T-helper 1 cell (primary cell): Measurements from ENCODE around the gene YJEFN3.

ENCODE experiments used
- DNase-seq, 5 donors: peaks; one replicate each; pipeline ENCODE4 v3.0.0-alpha.2; 2012 to 2020

The YJEFN3 gene

GRCh38 chr19:19524053-19524452 is 4.7 kb upstream of the YJEFN3 start:
- no peak for DNase-seq

DNA sequence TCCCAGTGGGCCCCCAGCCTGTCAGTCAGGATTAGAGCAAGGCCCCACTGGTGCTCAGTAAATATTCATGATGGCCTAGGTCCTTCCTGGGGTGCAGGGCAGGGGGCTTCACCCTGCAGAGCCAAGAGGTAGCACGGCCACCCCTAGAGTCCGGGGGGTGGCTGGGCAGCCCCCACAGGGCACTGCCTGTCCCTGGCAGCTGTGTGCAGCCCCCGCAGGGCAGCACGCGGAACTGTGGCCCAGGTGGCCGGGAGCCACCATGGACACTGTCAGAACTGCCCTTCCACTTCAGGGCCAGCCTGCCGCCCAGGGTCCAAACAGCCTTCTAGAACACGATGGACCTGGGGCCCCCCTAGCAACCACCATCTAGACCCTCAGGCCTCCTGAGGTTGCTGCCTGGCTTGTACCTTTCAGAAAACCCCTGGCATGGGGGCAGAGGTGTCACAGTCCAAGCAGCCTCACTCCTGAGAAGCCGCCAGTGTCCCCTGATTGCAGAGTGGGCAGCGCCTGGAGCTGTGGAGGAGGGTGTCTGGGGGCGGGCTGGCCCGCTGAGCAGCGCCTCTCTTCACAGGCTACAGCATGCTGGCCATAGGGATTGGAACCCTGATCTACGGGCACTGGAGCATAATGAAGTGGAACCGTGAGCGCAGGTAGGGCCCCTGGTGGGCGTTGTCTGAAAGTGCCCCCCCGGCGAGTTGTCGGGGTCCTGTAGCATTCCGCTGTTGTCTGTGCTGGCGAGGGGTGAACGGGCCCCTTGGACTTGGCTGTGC is 2.9 kb upstream of the YJEFN3 start:
- no peak for DNase-seq

GRCh38 chr19:19526581-19527370 is 1.9 kb upstream of the YJEFN3 start:
- DNase-seq: no peak

- DNase-seq: no peak
Measured at GRCh38 chr19:19527371-19527656, 1.4 kb upstream of the YJEFN3 start.

DNA sequence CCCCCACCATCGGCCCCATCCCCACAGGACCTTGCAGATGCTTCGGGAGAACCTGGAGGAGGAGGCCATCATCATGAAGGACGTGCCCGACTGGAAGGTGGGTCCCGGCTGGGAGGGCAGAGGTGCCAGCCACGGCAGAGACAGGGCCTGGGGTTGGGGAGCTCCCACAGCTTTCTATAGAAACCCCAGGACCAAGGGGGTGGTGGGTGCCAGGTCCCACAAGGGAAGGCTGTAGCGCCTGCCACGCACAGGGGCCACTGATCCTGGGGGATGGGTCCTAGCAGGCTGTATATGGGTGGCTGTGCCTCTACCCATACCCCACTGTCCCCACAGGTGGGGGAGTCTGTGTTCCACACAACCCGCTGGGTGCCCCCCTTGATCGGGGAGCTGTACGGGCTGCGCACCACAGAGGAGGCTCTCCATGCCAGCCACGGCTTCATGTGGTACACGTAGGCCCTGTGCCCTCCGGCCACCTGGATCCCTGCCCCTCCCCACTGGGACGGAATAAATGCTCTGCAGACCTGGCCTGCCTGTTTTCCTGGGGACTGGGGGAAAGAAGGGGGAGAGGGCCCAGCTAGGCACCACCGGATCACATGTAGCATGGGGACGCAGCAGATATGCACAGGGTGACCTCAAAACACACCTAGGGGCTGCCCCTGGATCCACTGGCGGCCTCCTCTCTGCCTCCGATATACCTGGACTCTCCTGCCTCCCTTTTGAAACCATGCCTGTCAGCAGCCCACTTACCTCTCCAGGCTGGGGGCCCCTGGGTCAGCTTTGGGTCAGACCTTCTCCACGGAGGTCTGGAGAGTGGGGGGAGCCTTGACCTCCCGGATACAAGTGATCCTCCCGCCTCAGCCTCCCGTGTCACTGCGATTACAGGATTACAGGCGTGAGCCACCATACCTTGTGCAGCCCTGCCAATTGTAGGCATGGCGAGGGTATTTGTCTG is 761 bp upstream of the YJEFN3 start:
- DNase-seq: no peak

DNA sequence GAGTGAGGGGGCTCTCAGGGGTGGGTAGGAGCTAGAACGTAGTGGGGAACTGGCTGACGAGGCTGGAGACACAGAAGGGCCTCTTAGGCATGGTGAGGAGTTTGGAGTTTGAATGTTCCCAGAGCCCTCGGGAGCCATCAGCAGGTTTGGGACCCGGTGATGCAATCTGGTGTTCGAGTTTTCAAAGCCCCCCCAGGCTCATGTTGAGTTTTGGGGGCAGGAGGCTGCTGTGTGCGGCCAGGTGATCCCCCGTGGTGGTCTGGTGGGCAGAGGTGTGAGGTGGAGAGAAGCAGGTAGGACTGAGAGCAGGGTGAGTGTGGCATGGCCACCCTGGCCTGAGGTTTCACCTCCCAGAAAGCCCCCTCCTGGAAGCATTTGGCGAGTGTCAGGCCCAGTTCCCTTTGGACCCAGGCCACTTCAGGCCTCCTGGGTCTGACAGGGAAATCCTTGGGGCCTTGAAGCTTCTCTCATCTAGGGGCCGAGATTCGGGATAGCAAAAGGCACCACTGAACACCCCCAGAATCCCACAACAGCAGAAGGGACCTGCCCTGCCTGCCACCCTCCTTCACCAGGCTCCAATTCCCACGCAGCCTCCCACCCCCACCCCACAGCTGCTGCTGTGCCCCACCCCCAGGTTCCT is 1.2 kb downstream of the YJEFN3 start:
- DNase-seq: no peak

- no peak for DNase-seq
Measured at GRCh38 chr19:19530423-19530804, 1.7 kb downstream of the YJEFN3 start.

DNA sequence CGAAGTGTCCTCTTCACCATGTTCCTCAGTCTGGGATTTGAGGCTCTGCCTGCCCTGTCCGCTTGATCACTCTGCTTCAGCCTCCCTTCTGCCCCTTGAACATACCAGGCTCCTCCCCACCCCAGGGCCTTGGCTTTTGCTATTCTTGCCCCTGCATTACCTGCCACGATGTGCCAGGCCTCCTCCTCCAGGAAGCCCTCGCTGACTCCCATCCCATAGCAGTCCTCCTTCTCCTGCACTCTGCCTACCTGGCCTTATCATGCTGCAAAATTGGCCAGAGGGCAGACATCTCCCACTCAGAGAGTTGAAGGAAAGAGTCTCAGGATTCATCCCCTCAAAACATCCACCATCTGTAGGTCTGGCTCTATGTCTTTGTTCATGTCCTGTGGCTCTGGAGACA is 2.2 kb downstream of the YJEFN3 start:
- DNase-seq: no peak

DNA sequence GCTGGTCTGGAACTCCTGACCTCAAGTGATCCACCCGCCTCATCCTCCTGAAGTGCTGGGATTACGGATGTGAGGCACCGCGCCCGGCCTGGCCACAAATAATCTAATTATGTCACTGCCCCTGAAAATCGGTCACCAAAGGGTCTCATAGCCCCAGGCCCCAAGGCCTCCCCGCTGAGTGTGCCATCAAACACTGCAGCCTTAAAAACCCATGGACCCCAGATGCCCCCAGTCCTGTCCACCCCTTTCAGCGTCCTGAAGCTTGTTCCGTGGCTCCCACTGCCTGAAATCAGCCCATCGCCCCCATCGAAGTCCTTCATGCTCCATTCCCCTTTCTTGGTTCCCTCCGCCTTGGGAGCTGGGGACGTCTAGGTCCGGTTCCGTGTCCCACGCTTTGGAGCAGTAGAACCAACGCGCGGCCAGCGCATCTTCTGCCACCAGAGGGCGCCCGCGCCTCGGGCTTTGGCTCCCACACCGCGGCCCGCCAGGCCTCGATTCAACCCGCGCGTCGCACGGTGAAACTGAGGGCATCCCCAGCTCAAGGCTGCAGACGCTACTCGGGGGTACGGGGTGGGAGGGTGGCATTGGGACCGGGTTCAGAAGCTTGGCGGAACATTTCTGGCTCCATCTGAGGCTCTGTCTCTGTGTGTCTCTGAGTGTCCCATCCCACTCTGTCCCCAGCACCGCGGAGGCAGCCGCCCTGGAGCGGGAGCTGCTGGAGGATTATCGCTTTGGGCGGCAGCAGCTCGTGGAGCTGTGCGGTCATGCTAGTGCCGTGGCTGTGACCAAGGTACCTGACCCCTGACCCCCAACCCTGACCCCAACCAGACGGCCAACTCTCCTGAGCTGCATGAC is 3.5 kb downstream of the YJEFN3 start:
- DNase-seq: peak; percentile 69 to 84 (median 79)

DNA sequence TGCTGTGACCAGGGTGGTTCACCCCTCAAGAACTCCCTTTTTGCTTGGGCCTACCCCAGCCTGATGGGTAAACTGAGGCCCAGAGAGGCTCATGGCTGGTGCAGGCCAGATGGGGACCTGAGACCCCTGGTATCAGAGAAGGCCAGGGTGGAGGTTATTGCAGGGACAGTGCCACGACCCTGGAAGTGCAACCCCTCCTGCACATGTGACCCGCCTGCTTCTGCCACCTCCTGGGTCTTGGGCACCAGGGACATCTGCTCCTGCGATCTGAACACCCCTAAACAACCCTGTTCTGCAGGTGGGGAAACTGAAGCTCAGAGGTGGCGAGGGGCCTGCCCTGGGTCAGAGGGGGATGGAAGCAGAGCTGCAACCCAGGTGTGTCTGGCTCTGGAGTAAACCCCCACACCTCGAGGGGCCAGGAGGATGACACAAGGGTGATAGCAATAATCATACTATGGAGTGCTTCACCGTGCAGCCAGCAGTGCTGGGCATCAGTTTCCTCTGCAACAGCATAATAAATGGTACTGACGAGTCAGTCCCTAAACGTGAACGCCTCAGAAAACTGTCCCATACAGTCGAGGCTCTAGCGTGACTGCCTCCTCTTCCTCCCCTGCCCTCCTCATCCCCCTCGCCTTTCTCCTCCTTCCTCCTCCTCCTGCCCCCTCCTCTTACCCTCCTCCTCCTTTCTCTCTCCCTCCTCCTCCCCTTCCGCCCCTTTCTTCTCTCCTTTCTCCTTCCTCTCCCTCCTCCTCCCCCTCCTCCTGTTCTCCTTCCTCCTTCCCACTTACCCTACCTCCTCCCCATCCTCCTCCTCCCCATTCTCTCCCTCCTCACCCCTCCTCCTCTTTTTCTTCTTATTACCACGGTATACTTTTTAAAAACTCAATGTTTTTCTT is 4.3 kb downstream of the YJEFN3 start:
- DNase-seq: no peak

DNA sequence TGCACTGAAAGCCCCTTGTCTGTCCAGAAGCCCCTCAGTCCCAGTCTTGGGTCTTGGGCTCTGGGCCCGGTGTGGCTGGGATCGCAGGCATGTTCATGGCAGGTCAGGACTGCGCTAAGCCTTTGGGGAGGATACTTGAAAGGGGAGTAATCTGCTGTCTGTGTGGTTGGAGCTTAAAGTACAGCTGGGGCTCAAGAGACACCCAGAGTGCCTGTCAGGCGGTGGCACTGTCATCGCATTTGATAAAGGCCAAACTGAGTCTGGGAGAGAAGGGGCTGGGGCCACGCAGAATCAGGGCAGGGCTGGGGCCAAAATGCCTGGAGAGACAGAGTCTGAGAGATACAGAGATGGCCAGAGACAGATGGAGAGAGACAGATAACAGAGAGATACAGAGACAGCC is 5.1 kb downstream of the YJEFN3 start:
- no peak for DNase-seq

DNA sequence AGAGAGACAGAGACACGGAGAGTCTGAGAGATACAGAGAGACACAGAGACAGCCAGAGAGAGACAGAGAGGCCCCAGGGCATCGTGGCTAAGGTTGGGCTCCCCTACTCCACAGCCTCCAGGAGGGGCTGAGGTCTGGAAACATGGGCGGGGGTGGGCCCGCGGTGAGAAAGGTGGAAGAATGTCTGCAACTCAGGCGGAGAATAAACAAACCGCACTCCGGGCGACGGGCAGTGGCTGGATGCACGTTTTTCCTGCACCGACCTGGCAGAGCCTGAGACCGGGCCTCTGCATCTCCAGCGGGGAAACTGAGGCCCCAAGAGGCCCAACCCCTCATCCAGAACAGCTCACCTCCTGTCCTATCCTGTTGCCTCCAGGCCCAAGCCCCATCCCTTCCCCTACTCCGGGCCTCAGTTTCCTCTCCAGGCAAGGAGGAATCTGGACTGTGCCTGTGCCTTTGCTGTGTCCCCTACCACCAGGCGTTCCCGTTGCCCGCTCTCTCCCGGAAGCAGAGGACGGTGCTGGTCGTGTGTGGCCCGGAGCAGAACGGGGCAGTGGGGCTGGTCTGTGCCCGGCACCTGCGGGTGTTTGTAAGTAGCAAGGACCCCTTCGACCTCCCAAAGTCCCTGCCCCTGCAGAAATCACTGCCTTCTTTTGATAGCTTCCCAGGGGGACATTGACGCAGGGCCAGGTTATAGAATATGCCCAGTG is 6.0 kb downstream of the YJEFN3 start:
- DNase-seq: no peak

GRCh38 chr19:19535311-19536191 is 6.8 kb downstream of the YJEFN3 start:
- no peak for DNase-seq

GRCh38 chr19:19537075-19538048 is 8.7 kb downstream of the YJEFN3 start:
- no peak for DNase-seq

DNA sequence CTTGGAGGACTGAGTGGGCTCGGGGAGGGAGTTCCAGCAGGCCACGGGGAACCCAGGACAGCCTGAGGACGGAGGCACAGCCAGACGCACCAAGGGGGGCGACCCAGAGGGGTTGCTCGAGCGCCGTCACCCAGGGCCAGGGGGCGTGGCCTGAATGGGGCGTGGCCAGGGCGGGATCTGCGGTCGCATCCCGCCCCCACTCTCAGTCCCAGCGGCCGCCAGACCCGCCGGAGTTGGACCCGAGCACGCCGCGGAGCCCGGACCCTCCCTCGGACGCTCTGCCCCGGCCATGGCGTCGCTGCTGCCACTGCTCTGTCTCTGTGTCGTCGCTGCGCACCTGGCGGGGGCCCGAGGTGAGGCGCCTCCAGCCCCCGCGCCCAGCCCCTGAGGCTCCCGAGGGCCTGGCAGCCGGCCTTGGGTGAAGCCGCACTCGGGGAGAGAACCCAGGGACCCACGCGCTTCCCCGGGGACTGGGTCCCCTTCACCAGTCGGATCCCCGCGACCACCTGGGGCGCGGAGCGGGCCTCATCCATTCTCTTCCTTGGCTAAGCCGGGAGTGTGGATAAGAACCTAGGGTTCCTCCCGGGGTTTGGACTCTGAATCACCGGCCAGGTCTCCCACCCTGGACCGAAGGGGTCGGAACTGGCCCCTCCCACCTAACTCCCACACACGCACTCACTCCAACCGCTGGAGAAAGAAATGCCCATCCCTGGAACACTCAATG is 9.5 kb downstream of the YJEFN3 start, which contains the start of gene CILP2:
TSS of gene CILP2 (plus strand) at position 205 of the 724 bp plus-strand sequence. CDS start at position 290, 85 bp downstream.
- DNase-seq: peak in 2 of 5 donors; percentile 37 to 39

- DNase-seq: no peak
Measured at GRCh38 chr19:19538785-19539166, 10.1 kb downstream of the YJEFN3 start.

DNA sequence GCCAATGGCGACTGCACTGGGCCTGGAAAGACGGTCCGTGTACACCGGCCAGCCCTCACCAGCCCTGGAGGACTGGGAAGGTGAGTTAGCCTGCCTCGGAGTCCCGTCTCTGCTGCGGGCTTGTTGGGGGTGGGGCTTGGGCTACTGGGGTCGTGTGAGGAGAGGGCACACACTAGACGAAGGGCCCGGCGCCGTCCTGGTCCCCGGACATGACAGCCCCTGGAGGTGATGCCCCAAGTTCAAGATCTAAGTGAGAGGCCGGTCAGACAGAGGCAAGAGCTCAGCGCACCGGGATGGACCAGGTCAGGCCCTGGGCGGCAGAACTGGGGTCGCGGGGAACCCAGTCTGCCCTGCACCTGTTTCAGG is 11.0 kb downstream of the YJEFN3 start:
- no peak for DNase-seq
